AG10803 (cell line): Measurements from ENCODE around the gene RIN1.

Source experiments
- DNase-seq: peaks from one replicate; pipeline ENCODE4 v3.0.0; 2010; ENCODE audit warnings: low read depth
- H3K4me3 ChIP-seq: 2 replicates; pipeline ENCODE4 v1.5.1; 2011; ENCODE audit warnings: mild to moderate bottlenecking, low read length, control low read depth
- CTCF ChIP-seq: conservative IDR thresholded peaks from 2 replicates; pipeline ENCODE4 v1.5.1; 2011; ENCODE audit warnings: mild to moderate bottlenecking, low read length, control low read depth, inconsistent platforms

Gene RIN1

GRCh38 chr11:66309475-66309874 lies 26.8 kb downstream of the RIN1 start:
- no peak for TF ChIP-seq CTCF
- no peak overlapping the region for H3K4me3 ChIP-seq
- no peak for DNase-seq

- no peak overlapping the region for H3K4me3 ChIP-seq
- no peak for TF ChIP-seq CTCF
- DNase-seq: no peak
Observed at GRCh38 chr11:66302656-66303055, 33.6 kb downstream of the RIN1 start.

GRCh38 chr11:66299186-66299585 lies 37.0 kb downstream of the RIN1 start:
- no peak overlapping the region for H3K4me3 ChIP-seq
- TF ChIP-seq CTCF: no peak
- DNase-seq: no peak

GRCh38 chr11:66297610-66298009 lies 38.6 kb downstream of the RIN1 start:
- no peak for DNase-seq
- no peak overlapping the region for H3K4me3 ChIP-seq
- TF ChIP-seq CTCF: no peak

- no peak for DNase-seq
- H3K4me3 ChIP-seq: no peak overlapping the region
- no peak for TF ChIP-seq CTCF
Observed at GRCh38 chr11:66294626-66295620, 41.3 kb downstream of the RIN1 start.

GRCh38 chr11:66293777-66294625 lies 42.2 kb downstream of the RIN1 start:
- no peak overlapping the region for H3K4me3 ChIP-seq
- no peak for DNase-seq
- TF ChIP-seq CTCF: no peak
